HG03460 (cell line): Measurements from ENCODE around the gene GPR137B.

Experiments
- ATAC-seq: cut with Tn5 transposase; IDR thresholded peaks from one replicate; pipeline ENCODE4 v1.9.1; 2021; ENCODE audit not compliant: unreplicated experiment

Gene GPR137B

DNA sequence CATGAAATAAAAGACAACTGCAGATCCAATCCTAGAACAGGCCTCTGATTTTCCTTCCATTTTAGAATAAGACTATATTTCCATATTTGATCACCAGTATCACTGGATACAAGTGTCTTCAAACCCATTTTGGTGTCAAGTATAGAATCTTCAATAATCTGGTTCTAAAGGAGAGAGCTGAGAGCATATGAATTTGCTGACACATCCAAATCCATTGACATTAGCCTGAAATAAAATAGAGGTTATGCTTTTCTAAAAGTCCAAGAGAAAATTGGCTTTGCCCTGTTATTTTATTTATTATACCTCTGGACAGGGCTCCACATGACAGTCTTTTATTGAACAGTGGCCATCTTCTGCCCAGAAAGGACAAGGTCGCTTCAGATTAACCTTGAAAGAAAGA, 110.8 kb downstream of the GPR137B start:
- ATAC-seq = no peak

DNA sequence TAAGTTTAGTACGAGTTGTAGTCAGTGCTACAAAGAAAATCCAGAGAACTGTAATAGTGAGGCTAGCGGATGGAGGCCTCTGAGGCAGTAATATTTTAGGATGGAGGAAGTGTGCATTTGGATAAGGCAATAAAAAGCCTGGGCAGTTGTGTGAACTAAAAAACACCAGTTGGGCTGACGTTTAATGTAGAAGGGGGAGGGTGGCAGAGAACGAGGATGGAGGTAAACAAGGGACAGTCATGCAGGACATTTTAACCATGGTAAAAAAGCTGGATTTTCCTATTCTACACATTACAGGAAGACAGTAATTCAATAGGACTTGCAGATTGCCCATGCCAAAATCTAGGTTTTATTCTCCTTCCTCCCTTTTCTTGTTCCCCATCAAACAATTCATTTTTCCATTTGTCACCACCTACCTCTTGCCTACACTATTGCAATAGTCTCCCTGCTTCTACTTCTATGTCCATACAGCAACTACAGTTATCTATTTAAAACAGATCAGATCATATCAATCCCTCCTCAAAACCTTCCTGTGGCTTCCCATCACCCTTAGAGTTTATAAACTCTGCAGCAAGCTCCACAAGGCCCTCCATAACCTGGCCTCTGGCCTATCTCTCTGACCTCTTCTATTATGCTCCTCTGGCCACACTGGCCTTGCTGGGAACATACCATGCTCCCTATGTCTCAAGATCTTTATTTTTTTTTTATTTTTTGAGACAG, 111.7 kb downstream of the GPR137B start:
- ATAC-seq = no peak

DNA sequence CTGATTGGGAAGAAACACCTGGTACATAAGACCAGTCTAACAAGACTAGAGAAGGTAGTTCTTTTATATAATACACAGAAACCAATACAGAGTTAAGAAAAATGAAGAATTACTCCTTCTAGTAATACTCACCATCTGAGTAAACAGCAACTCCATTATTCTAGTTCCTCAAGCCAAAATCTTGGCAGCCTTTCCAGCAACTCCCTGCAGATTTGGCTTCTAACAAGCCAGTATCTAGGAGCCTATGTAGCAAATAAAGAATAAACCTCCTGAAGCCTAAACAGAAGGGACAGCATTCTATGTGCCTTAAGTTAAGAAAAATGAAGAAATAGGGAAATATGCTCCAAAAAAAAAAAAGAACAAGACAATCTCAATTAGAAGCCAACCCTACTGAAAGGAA, 114.9 kb downstream of the GPR137B start:
- ATAC-seq = no peak

DNA sequence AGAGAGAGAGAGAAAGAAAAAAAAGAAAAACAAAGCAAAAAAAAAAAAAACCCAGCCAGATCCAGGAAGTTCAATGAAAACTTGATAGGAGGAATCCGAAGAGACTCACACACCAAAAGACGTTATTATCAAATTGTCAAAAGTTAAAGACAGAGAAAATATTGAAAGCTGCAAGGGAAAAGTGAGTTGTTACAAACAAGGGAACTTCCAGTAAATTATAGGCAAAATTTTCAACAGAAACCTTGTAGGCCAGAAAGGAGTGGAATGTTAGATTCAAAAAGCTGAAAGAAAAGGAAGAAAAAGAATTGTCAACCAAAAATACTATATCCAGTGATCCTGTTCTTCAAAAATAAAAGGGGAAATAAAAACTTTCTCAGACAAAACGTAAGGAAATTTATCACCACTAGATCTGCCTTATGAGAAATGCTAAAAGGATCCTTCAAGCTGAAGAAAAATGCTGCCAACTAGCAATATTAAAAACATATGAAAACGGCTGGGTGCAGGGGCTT, 115.8 kb downstream of the GPR137B start:
- ATAC-seq = no peak
